Islet precursor cell (in vitro differentiated cells): Measurements from ENCODE around the gene CD274.
"Not testable (repeated sequence)": the region's sequence is repeated elsewhere in the genome, so short reads cannot be mapped to it uniquely, and the experiment has no call there.

Experiments used
- DNase-seq: peaks from one replicate; pipeline ENCODE4 v3.0.0-alpha.2; 2018

Gene CD274

GRCh38 chr9:5468850-5469249 lies 18.5 kb downstream of the CD274 start:
- no peak for DNase-seq

- no peak for DNase-seq
Observed at GRCh38 chr9:5470122-5470521, 19.8 kb downstream of the CD274 start.

- DNase-seq, result no peak
Observed at GRCh38 chr9:5470816-5471215, 20.5 kb downstream of the CD274 start.

GRCh38 chr9:5475611-5476010 lies 25.3 kb downstream of the CD274 start:
- not testable (repeated sequence) for DNase-seq

GRCh38 chr9:5478206-5478605 lies 27.9 kb downstream of the CD274 start:
- no peak for DNase-seq

- no peak for DNase-seq
Observed at GRCh38 chr9:5479994-5480694, 29.8 kb downstream of the CD274 start.

GRCh38 chr9:5480919-5481318 lies 30.6 kb downstream of the CD274 start:
- no peak for DNase-seq

GRCh38 chr9:5481322-5482040 lies 31.1 kb downstream of the CD274 start:
- DNase-seq, result no peak

GRCh38 chr9:5482194-5482593 lies 31.9 kb downstream of the CD274 start:
- DNase-seq, result no peak

- DNase-seq, result no peak
Observed at GRCh38 chr9:5483306-5483705, 33.0 kb downstream of the CD274 start.

- DNase-seq, result no peak
Observed at GRCh38 chr9:5485378-5486085, 35.2 kb downstream of the CD274 start.

GRCh38 chr9:5486988-5487387 lies 36.6 kb downstream of the CD274 start:
- no peak for DNase-seq

- no peak for DNase-seq
Observed at GRCh38 chr9:5488221-5489008, 38.1 kb downstream of the CD274 start.

GRCh38 chr9:5489630-5490490 lies 39.5 kb downstream of the CD274 start:
- no peak for DNase-seq

- no peak for DNase-seq
Observed at GRCh38 chr9:5492965-5493678, 42.8 kb downstream of the CD274 start.

GRCh38 chr9:5493679-5494511 lies 43.6 kb downstream of the CD274 start:
- no peak for DNase-seq

GRCh38 chr9:5494765-5495164 lies 44.4 kb downstream of the CD274 start:
- DNase-seq, result not testable (repeated sequence)

- no peak for DNase-seq
Observed at GRCh38 chr9:5499157-5499556, 48.8 kb downstream of the CD274 start.

- DNase-seq, result no peak
Observed at GRCh38 chr9:5499889-5500398, 49.6 kb downstream of the CD274 start.
